ENCODE results near the gene ZCCHC10. TPM values are rescaled to one million over a fixed set of nuclear protein-coding genes. Genes with fewer than 3 reads are reported as not detected.
"Not testable (repeated sequence)": the region's sequence is repeated elsewhere in the genome, so short reads cannot be mapped to it uniquely, and the experiment has no call there.

The ZCCHC10 gene
- total RNA-seq, 6 donors from 2014 or later = 5.7 to 21.3 (median 12.4) TPM

DNA sequence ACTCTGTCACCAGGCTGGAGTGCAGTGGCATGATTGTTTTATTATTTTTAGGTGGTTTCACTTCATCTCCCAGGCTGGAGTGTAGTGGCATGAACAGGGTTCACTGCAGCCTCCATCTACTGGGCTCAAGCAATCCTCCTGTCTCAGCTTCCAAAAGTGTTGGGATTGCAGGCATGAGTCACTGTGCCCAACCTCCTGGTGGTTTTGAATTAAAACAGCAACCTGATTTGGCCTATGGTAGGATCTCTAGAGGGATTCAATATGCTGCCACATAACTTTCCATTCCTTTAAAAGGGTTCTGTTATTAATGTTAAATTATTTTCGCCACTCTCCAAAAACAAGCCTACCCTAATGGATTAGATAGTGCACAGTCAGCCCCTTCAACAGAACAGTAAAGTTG, 15.6 kb upstream of the ZCCHC10 start:
- Histone ChIP-seq H3K36me3 (no peaks in the 10 kb centered on the region), H3K27me3 (no peaks in the 10 kb centered on the region), H3K4me3 (no peak overlapping the region), H3K9me3 (no peaks in the 10 kb centered on the region), H3K27ac (no peak overlapping the region), H3K4me1 (no peaks in the 10 kb centered on the region)
- ATAC-seq (ENCODE audit: low FRiP score in 2 of 2) (no peak), DNase-seq (no peak)
- WGBS, 2 donors = 89 to 93% methylated on average over 1 of the region's 1 CpG
- TF ChIP-seq POLR2AphosphoS5 (IDR thresholded peaks at IDR 0.05) (no peak), POLR2A (IDR thresholded peaks at IDR 0.05) (no peak), EP300 (IDR thresholded peaks at IDR 0.05) (no peak)
- TF ChIP-seq, protein P1, sequence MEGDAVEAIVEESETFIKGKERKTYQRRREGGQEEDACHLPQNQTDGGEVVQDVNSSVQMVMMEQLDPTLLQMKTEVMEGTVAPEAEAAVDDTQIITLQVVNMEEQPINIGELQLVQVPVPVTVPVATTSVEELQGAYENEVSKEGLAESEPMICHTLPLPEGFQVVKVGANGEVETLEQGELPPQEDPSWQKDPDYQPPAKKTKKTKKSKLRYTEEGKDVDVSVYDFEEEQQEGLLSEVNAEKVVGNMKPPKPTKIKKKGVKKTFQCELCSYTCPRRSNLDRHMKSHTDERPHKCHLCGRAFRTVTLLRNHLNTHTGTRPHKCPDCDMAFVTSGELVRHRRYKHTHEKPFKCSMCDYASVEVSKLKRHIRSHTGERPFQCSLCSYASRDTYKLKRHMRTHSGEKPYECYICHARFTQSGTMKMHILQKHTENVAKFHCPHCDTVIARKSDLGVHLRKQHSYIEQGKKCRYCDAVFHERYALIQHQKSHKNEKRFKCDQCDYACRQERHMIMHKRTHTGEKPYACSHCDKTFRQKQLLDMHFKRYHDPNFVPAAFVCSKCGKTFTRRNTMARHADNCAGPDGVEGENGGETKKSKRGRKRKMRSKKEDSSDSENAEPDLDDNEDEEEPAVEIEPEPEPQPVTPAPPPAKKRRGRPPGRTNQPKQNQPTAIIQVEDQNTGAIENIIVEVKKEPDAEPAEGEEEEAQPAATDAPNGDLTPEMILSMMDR (IDR thresholded peaks at IDR 0.05) = no peak

DNA sequence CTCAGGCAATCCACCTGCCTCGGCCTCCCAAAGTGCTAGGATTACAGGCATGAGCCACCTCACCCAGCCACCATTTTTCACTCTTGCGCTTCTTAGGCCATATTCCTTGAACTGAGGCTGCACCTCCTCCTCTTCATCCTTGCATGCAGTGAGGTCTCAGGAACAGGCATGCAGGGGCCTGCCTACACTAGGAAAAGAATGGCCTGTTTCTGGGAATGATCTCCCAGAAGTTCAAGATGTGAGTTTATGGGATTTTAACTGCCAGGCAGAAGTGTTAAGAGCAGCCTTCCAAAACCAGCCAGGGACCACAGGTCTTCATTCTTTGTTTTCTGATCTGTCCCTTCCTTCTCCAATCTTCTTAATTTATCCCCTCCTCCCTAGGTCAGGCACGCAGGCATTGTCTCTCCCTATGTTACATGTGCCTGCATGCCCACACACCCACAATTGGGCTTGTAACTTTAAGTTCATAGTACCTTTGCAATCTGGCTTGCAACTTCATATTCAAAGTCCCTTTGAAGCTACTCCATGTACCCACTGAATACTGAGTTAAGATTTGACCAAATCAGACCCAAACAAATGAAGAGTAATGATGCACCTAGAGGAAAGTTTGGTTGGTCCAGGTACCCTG, 14.9 kb upstream of the ZCCHC10 start:
- Histone ChIP-seq H3K4me3 (no peak overlapping the region), H3K36me3 (no peaks in the 10 kb centered on the region), H3K4me1 (no peaks in the 10 kb centered on the region), H3K27ac (no peak overlapping the region), H3K27me3 (no peaks in the 10 kb centered on the region), H3K9me3 (no peaks in the 10 kb centered on the region)
- no peak for DNase-seq
- WGBS, 2 donors = 90% methylated on average over 3 of the region's 3 CpGs
- no peak for ATAC-seq (ENCODE audit: low FRiP score in 2 of 2)
- TF ChIP-seq EP300 (IDR thresholded peaks at IDR 0.05) = no peak
- TF ChIP-seq POLR2A (IDR thresholded peaks at IDR 0.05) = no peak
- TF ChIP-seq POLR2AphosphoS5 (IDR thresholded peaks at IDR 0.05) = no peak
- TF ChIP-seq, protein P1 (IDR thresholded peaks at IDR 0.05) = no peak

DNA sequence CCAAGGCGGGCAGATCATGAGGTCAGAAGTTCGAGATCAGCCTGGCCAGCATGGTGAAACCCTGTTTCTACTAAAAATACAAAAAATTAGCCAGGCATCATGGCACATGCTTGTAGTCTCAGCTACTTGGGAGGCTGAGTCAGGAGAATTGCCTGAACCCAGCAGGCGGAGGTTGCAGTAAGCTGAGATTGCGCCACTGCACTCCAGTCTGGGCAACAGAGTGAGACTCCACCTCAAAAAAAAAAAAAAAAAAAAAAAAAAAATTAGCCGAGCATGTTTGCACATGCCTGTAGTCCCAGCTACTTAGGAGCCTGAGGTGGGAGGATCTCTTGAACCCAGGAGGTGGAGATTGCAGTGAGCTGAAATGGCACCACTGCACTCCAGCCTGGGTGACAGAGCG, 10.3 kb upstream of the ZCCHC10 start:
- not testable (repeated sequence) for H3K27me3 ChIP-seq; H3K4me3 ChIP-seq; H3K36me3 ChIP-seq; H3K27ac ChIP-seq; H3K9me3 ChIP-seq; ATAC-seq (ENCODE audit: low FRiP score in 2 of 2)
- WGBS, 2 donors = 76 to 78% methylated on average over 6 of the region's 6 CpGs
- peaks cover 0 to 11% (median 5%) of the 10 kb centered on the region in 4 donors for H3K4me1 ChIP-seq
- peak in 1 of 2 donors; percentile 43 for DNase-seq

DNA sequence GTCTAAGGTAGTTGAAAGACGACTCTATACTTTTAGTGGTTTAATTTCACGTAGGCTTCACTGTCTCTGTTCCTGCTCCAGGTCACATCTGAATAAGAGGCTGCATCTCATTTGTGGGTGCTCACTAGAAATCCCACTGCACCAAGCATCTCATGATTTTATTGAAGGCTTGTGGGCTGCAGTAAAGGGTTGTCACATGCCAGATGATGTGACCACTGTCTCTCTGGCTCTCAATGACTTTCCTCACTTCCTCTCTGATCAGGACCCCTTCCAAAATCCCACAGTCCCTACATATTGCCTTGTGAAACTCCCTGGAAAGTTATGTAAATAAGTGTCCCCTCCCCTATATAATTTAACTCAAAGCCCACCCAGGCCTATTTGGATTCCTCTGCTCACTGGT, 8.9 kb upstream of the ZCCHC10 start:
- Histone ChIP-seq H3K36me3 (no peaks in the 10 kb centered on the region), H3K27ac (no peak overlapping the region), H3K9me3 (no peaks in the 10 kb centered on the region), H3K27me3 (no peaks in the 10 kb centered on the region), H3K4me3 (no peak overlapping the region), H3K4me1 (peaks cover 0 to 11% (median 5%) of the 10 kb centered on the region in 4 donors)
- ATAC-seq (ENCODE audit: low FRiP score in 2 of 2) (no peak), DNase-seq (no peak)
- 74 to 84% methylated on average over 2 of the region's 2 CpGs for WGBS, 2 donors
- TF ChIP-seq POLR2AphosphoS5 (IDR thresholded peaks at IDR 0.05) (no peak), EP300 (IDR thresholded peaks at IDR 0.05) (no peak)
- TF ChIP-seq, protein P1 (IDR thresholded peaks at IDR 0.05) = no peak

DNA sequence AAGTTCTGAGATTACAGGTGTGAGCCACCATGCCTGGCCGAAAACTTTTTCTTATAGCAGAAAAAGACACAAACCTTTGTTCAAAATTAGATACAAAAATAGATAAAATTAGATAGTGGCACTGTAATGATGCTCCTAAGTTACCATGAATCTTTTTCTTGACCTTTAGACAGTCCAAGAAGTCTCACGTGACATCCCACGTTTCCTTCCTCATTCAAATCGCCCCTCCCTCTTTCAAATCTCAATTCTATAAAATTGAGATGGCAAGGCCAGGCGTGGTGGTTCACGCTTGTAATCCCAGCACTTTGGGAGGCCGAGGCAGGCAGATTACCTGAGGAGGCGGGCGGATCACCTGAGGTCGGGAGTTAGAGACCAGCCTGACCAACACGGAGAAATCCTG, 7.7 kb upstream of the ZCCHC10 start:
- Histone ChIP-seq H3K27me3 (no peaks in the 10 kb centered on the region), H3K9me3 (no peaks in the 10 kb centered on the region), H3K27ac (no peak overlapping the region), H3K4me3 (no peak overlapping the region), H3K36me3 (no peaks in the 10 kb centered on the region), H3K4me1 (peaks cover 0 to 11% (median 5%) of the 10 kb centered on the region in 4 donors)
- DNase-seq (no peak), ATAC-seq (ENCODE audit: low FRiP score in 2 of 2) (no peak)
- TF ChIP-seq EP300 (IDR thresholded peaks at IDR 0.05) = no peak
- TF ChIP-seq POLR2A (IDR thresholded peaks at IDR 0.05) = no peak
- TF ChIP-seq, protein P1 (IDR thresholded peaks at IDR 0.05) = no peak
- no peak for TF ChIP-seq POLR2AphosphoS5 (IDR thresholded peaks at IDR 0.05)
- WGBS, 2 donors = 80 to 87% methylated on average over 11 of the region's 11 CpGs

Measured in upper lobe of left lung (tissue), 6 donors.